ENCODE measurements around the gene MCU.
"Not testable (repeated sequence)": the region's sequence is repeated elsewhere in the genome, so short reads cannot be mapped to it uniquely, and the experiment has no call there.

Gene MCU

GRCh38 chr10:72691863-72692743, at the start of gene MCU:
TSS of gene MCU (plus strand) at chr10:72692143. CDS start at chr10:72692152, 9 bp downstream.
- H3K27me3 ChIP-seq (ENCODE audit: control insufficient read depth in 1 of 2, insufficient read depth in 2 of 2, low read length in 2 of 2): no peaks in the 10 kb centered on the region
- H3K36me3 ChIP-seq (ENCODE audit: control insufficient read depth in 2 of 2, insufficient read depth in 2 of 2, low read length in 2 of 2): no peaks in the 10 kb centered on the region
- no peaks in the 10 kb centered on the region for H3K9me3 ChIP-seq (ENCODE audit: control insufficient read depth in 2 of 2, low read length in 2 of 2)
- peak within 1 kb of the TSS; percentile 84 to 86 for H3K4me3 ChIP-seq (ENCODE audit: low read length in 2 of 2)
- H3K27ac ChIP-seq (ENCODE audit: low read length): peak within 1 kb of the TSS; percentile 47
- peak within 1 kb of the TSS; percentile 68 to 73 for H3K9ac ChIP-seq (ENCODE audit: low read length in 2 of 2)
- peaks cover 2% of the 10 kb centered on the region for H3K4me1 ChIP-seq (ENCODE audit: control insufficient read depth, insufficient read depth, low read length)

GRCh38 chr10:72642318-72642717, 49.6 kb upstream of the MCU start:
- Histone ChIP-seq H3K27ac (ENCODE audit: low read length) (no peak overlapping the region), H3K36me3 (ENCODE audit: control insufficient read depth in 2 of 2, insufficient read depth in 2 of 2, low read length in 2 of 2) (no peaks in the 10 kb centered on the region), H3K4me3 (ENCODE audit: low read length in 2 of 2) (no peak overlapping the region), H3K4me1 (ENCODE audit: control insufficient read depth, insufficient read depth, low read length) (no peaks in the 10 kb centered on the region), H3K9ac (ENCODE audit: low read length in 2 of 2) (no peak overlapping the region), H3K27me3 (ENCODE audit: control insufficient read depth in 1 of 2, insufficient read depth in 2 of 2, low read length in 2 of 2) (no peaks in the 10 kb centered on the region), H3K9me3 (ENCODE audit: control insufficient read depth in 2 of 2, low read length in 2 of 2) (no peaks in the 10 kb centered on the region)

GRCh38 chr10:72645263-72645858, 46.6 kb upstream of the MCU start:
- Histone ChIP-seq H3K9me3 (ENCODE audit: control insufficient read depth in 2 of 2, low read length in 2 of 2) (no peaks in the 10 kb centered on the region), H3K9ac (ENCODE audit: low read length in 2 of 2) (no peak overlapping the region), H3K4me3 (ENCODE audit: low read length in 2 of 2) (no peak overlapping the region), H3K36me3 (ENCODE audit: control insufficient read depth in 2 of 2, insufficient read depth in 2 of 2, low read length in 2 of 2) (no peaks in the 10 kb centered on the region), H3K4me1 (ENCODE audit: control insufficient read depth, insufficient read depth, low read length) (no peaks in the 10 kb centered on the region), H3K27me3 (ENCODE audit: control insufficient read depth in 1 of 2, insufficient read depth in 2 of 2, low read length in 2 of 2) (no peaks in the 10 kb centered on the region), H3K27ac (ENCODE audit: low read length) (no peak overlapping the region)

GRCh38 chr10:72646971-72647370, 45.0 kb upstream of the MCU start:
- not testable (repeated sequence) for H3K4me3 ChIP-seq (ENCODE audit: low read length in 2 of 2); H3K27me3 ChIP-seq (ENCODE audit: control insufficient read depth in 1 of 2, insufficient read depth in 2 of 2, low read length in 2 of 2); H3K9ac ChIP-seq (ENCODE audit: low read length in 2 of 2); H3K4me1 ChIP-seq (ENCODE audit: control insufficient read depth, insufficient read depth, low read length); H3K9me3 ChIP-seq (ENCODE audit: control insufficient read depth in 2 of 2, low read length in 2 of 2); H3K27ac ChIP-seq (ENCODE audit: low read length); H3K36me3 ChIP-seq (ENCODE audit: control insufficient read depth in 2 of 2, insufficient read depth in 2 of 2, low read length in 2 of 2)

- no peaks in the 10 kb centered on the region for H3K27me3 ChIP-seq (ENCODE audit: control insufficient read depth in 1 of 2, insufficient read depth in 2 of 2, low read length in 2 of 2)
- no peaks in the 10 kb centered on the region for H3K36me3 ChIP-seq (ENCODE audit: control insufficient read depth in 2 of 2, insufficient read depth in 2 of 2, low read length in 2 of 2)
- no peaks in the 10 kb centered on the region for H3K4me1 ChIP-seq (ENCODE audit: control insufficient read depth, insufficient read depth, low read length)
- no peak overlapping the region for H3K9ac ChIP-seq (ENCODE audit: low read length in 2 of 2)
- H3K4me3 ChIP-seq (ENCODE audit: low read length in 2 of 2): no peak overlapping the region
- H3K27ac ChIP-seq (ENCODE audit: low read length): no peak overlapping the region
- no peaks in the 10 kb centered on the region for H3K9me3 ChIP-seq (ENCODE audit: control insufficient read depth in 2 of 2, low read length in 2 of 2)
Measured at GRCh38 chr10:72648301-72648700, 43.6 kb upstream of the MCU start.

GRCh38 chr10:72649291-72649690, 42.7 kb upstream of the MCU start:
- Histone ChIP-seq H3K27ac (ENCODE audit: low read length) (no peak overlapping the region), H3K27me3 (ENCODE audit: control insufficient read depth in 1 of 2, insufficient read depth in 2 of 2, low read length in 2 of 2) (no peaks in the 10 kb centered on the region), H3K9me3 (ENCODE audit: control insufficient read depth in 2 of 2, low read length in 2 of 2) (no peaks in the 10 kb centered on the region), H3K9ac (ENCODE audit: low read length in 2 of 2) (no peak overlapping the region), H3K4me3 (ENCODE audit: low read length in 2 of 2) (no peak overlapping the region), H3K36me3 (ENCODE audit: control insufficient read depth in 2 of 2, insufficient read depth in 2 of 2, low read length in 2 of 2) (no peaks in the 10 kb centered on the region), H3K4me1 (ENCODE audit: control insufficient read depth, insufficient read depth, low read length) (no peaks in the 10 kb centered on the region)

GRCh38 chr10:72653383-72654096, 38.4 kb upstream of the MCU start:
- H3K27me3 ChIP-seq (ENCODE audit: control insufficient read depth in 1 of 2, insufficient read depth in 2 of 2, low read length in 2 of 2): no peaks in the 10 kb centered on the region
- H3K9ac ChIP-seq (ENCODE audit: low read length in 2 of 2): no peak overlapping the region
- no peaks in the 10 kb centered on the region for H3K4me1 ChIP-seq (ENCODE audit: control insufficient read depth, insufficient read depth, low read length)
- H3K36me3 ChIP-seq (ENCODE audit: control insufficient read depth in 2 of 2, insufficient read depth in 2 of 2, low read length in 2 of 2): no peaks in the 10 kb centered on the region
- H3K9me3 ChIP-seq (ENCODE audit: control insufficient read depth in 2 of 2, low read length in 2 of 2): no peaks in the 10 kb centered on the region
- H3K4me3 ChIP-seq (ENCODE audit: low read length in 2 of 2): no peak overlapping the region
- H3K27ac ChIP-seq (ENCODE audit: low read length): no peak overlapping the region

GRCh38 chr10:72654720-72655119, 37.2 kb upstream of the MCU start:
- H3K4me3 ChIP-seq (ENCODE audit: low read length in 2 of 2): no peak overlapping the region
- no peaks in the 10 kb centered on the region for H3K27me3 ChIP-seq (ENCODE audit: control insufficient read depth in 1 of 2, insufficient read depth in 2 of 2, low read length in 2 of 2)
- H3K4me1 ChIP-seq (ENCODE audit: control insufficient read depth, insufficient read depth, low read length): no peaks in the 10 kb centered on the region
- H3K36me3 ChIP-seq (ENCODE audit: control insufficient read depth in 2 of 2, insufficient read depth in 2 of 2, low read length in 2 of 2): no peaks in the 10 kb centered on the region
- H3K9ac ChIP-seq (ENCODE audit: low read length in 2 of 2): no peak overlapping the region
- H3K9me3 ChIP-seq (ENCODE audit: control insufficient read depth in 2 of 2, low read length in 2 of 2): no peaks in the 10 kb centered on the region
- no peak overlapping the region for H3K27ac ChIP-seq (ENCODE audit: low read length)

- no peaks in the 10 kb centered on the region for H3K9me3 ChIP-seq (ENCODE audit: control insufficient read depth in 2 of 2, low read length in 2 of 2)
- H3K36me3 ChIP-seq (ENCODE audit: control insufficient read depth in 2 of 2, insufficient read depth in 2 of 2, low read length in 2 of 2): no peaks in the 10 kb centered on the region
- H3K4me3 ChIP-seq (ENCODE audit: low read length in 2 of 2): no peak overlapping the region
- no peaks in the 10 kb centered on the region for H3K27me3 ChIP-seq (ENCODE audit: control insufficient read depth in 1 of 2, insufficient read depth in 2 of 2, low read length in 2 of 2)
- H3K4me1 ChIP-seq (ENCODE audit: control insufficient read depth, insufficient read depth, low read length): no peaks in the 10 kb centered on the region
- no peak overlapping the region for H3K27ac ChIP-seq (ENCODE audit: low read length)
- H3K9ac ChIP-seq (ENCODE audit: low read length in 2 of 2): no peak overlapping the region
Measured at GRCh38 chr10:72658696-72659400, 33.1 kb upstream of the MCU start.

- H3K4me3 ChIP-seq (ENCODE audit: low read length in 2 of 2): no peak overlapping the region
- H3K27ac ChIP-seq (ENCODE audit: low read length): no peak overlapping the region
- no peak overlapping the region for H3K9ac ChIP-seq (ENCODE audit: low read length in 2 of 2)
- H3K36me3 ChIP-seq (ENCODE audit: control insufficient read depth in 2 of 2, insufficient read depth in 2 of 2, low read length in 2 of 2): no peaks in the 10 kb centered on the region
- H3K9me3 ChIP-seq (ENCODE audit: control insufficient read depth in 2 of 2, low read length in 2 of 2): no peaks in the 10 kb centered on the region
- H3K27me3 ChIP-seq (ENCODE audit: control insufficient read depth in 1 of 2, insufficient read depth in 2 of 2, low read length in 2 of 2): no peaks in the 10 kb centered on the region
- no peaks in the 10 kb centered on the region for H3K4me1 ChIP-seq (ENCODE audit: control insufficient read depth, insufficient read depth, low read length)
Measured at GRCh38 chr10:72659694-72660093, 32.2 kb upstream of the MCU start.

Measured in stomach smooth muscle (tissue), 2 donors.